B cell (primary cell): ENCODE measurements around the gene CALN1. TPM values are rescaled to one million over a fixed set of nuclear protein-coding genes. Genes with fewer than 3 reads are reported as not detected.

Experiments
- ATAC-seq: fragments of 200-7000 bp; cut with Tn5 transposase; one replicate; pipeline ENCODE4 v1.10.0; 2021; ENCODE audit warnings: low read depth, mild to moderate bottlenecking, moderate number of reproducible peaks, moderate library complexity
- CTCF ChIA-PET: fragments of 350-600 bp; sonication (Branson Sonifier 250); formaldehyde crosslinking; loops from one replicate; lab custom pipeline; 2021; ENCODE audit warnings: antibody characterized with exemption, inconsistent platforms; lab: Charles Lee
- POLR2A ChIA-PET: fragments of 350-600 bp; sonication (Branson Sonifier 250); formaldehyde crosslinking; loops from one replicate; lab custom pipeline; 2021; ENCODE audit warnings: antibody characterized with exemption; lab: Charles Lee
- DNase-seq: peaks from one replicate; pipeline ENCODE4 v3.0.0; 2013
- H2AFZ ChIP-seq: 2 replicates; pipeline ENCODE4 v1.6.1; 2012; ENCODE audit warnings: mild to moderate bottlenecking, low read depth, low read length; ENCODE audit not compliant: insufficient read depth, poor library complexity, severe bottlenecking
- H3K27ac ChIP-seq, 2 donors: 1 replicate in 1 of 2; 2 replicates in 1 of 2; pipeline ENCODE4 v1.5.1; 2012 to 2013; ENCODE audit warnings: low read length in 2 of 2, mild to moderate bottlenecking in 2 of 2, moderate library complexity in 1 of 2
- H3K27me3 ChIP-seq, 4 experiments: fragments of 200-600 bp in 1 of 4; sonication (generic) in 1 of 4; replicated peaks in 1 of 4; 1 replicate in 2 of 4; 2 replicates in 2 of 4; pipeline versions ENCODE4 v1.6.1 to v1.7.0; 2013 to 2016; ENCODE audit warnings: low read length in 3 of 4, mild to moderate bottlenecking in 2 of 4, mixed read lengths in 1 of 4, moderate library complexity in 1 of 4; ENCODE audit not compliant: insufficient read depth in 4 of 4, control insufficient read depth in 3 of 4; ENCODE audit errors: control extremely low read depth in 1 of 4
- H3K36me3 ChIP-seq, 2 experiments: replicated peaks in 1 of 2; 1 replicate in 1 of 2; 2 replicates in 1 of 2; pipeline versions ENCODE4 v1.6.1 to v1.7.1; 2013; ENCODE audit warnings: low read length in 1 of 2; ENCODE audit not compliant: insufficient read depth in 2 of 2, control insufficient read depth in 1 of 2; ENCODE audit errors: control extremely low read depth in 1 of 2, extremely low read depth in 1 of 2
- H3K4me1 ChIP-seq, 2 donors: fragments of 200-600 bp in 1 of 2; sonication (generic) in 1 of 2; 1 replicate in 1 of 2; 2 replicates in 1 of 2; pipeline versions ENCODE4 v1.5.1 to v1.6.1; 2013 to 2017; ENCODE audit warnings: low read length in 2 of 2; ENCODE audit not compliant: control insufficient read depth in 2 of 2, insufficient read depth in 2 of 2
- H3K4me2 ChIP-seq: replicated peaks from 2 replicates; pipeline ENCODE3; 2012; ENCODE audit warnings: mild to moderate bottlenecking, low read depth, low read length; ENCODE audit not compliant: poor library complexity, severe bottlenecking
- H3K4me3 ChIP-seq, 5 experiments: fragments of 200-600 bp in 1 of 5; sonication (generic) in 1 of 5; 1 replicate in 3 of 5; 2 replicates in 2 of 5; pipeline versions ENCODE4 v1.5.1 to v1.7.0; 2011 to 2016; ENCODE audit warnings: low read length in 4 of 5, mild to moderate bottlenecking in 4 of 5, low read depth in 2 of 5, control low read depth in 1 of 5, moderate library complexity in 1 of 5; ENCODE audit not compliant: insufficient read depth in 1 of 5; ENCODE audit errors: control extremely low read depth in 1 of 5, extremely low read depth in 1 of 5
- H3K79me2 ChIP-seq: fragments of 200-600 bp; sonication (generic); one replicate; pipeline ENCODE4 v1.6.0; 2016; ENCODE audit warnings: low read length; ENCODE audit not compliant: control insufficient read depth, insufficient read depth
- H3K9ac ChIP-seq: fragments of 200-600 bp; sonication (generic); 2 replicates; pipeline ENCODE4 v1.6.1; 2017; ENCODE audit warnings: mild to moderate bottlenecking, low read length, moderate library complexity
- H3K9me3 ChIP-seq, 3 donors: one replicate each; pipeline versions ENCODE4 v1.6.1 to v1.7.1; 2013; ENCODE audit warnings: low read length in 2 of 3; ENCODE audit not compliant: control insufficient read depth in 2 of 3, insufficient read depth in 1 of 3; ENCODE audit errors: control extremely low read depth in 1 of 3
- H4K20me1 ChIP-seq: 2 replicates; pipeline ENCODE4 v1.6.0; 2012; ENCODE audit warnings: mild to moderate bottlenecking, low read length; ENCODE audit not compliant: insufficient read depth, control insufficient read depth, poor library complexity, severe bottlenecking
- H3K27ac Mint-ChIP-seq: one replicate; pipeline ENCODE4 v1.8.0; 2021; ENCODE audit warnings: mixed read lengths
- H3K27me3 Mint-ChIP-seq: one replicate; pipeline ENCODE4 v1.8.0; 2021; ENCODE audit warnings: mixed read lengths
- H3K4me1 Mint-ChIP-seq: one replicate; pipeline ENCODE4 v1.8.0; 2021; ENCODE audit warnings: mixed read lengths
- H3K4me3 Mint-ChIP-seq: one replicate; pipeline ENCODE4 v1.8.0; 2021; ENCODE audit warnings: mixed read lengths
- H3K9me3 Mint-ChIP-seq: one replicate; pipeline ENCODE4 v1.8.0; 2022; ENCODE audit warnings: mixed read lengths; ENCODE audit not compliant: insufficient read depth
- EZH2 ChIP-seq: IDR thresholded peaks from 2 replicates; pipeline ENCODE4 v1.6.1; 2012; ENCODE audit warnings: borderline replicate concordance, low read depth, mild to moderate bottlenecking, moderate library complexity, low read length; ENCODE audit not compliant: insufficient read depth, poor library complexity, severe bottlenecking
- WGBS: methylation state at CpG from one replicate; pipeline ENCODE4 v1.1.5; 2013; ENCODE audit warnings: missing lambda C conversion rate; ENCODE audit not compliant: insufficient coverage; 5-methylcytosine and 5-hydroxymethylcytosine counted together
- intact Hi-C: fragments of 100-400 bp; cut with micrococcal nuclease; formaldehyde crosslinking; loops from one replicate; pipeline ENCODE4 v1.10.0; 2022
- polyA plus RNA-seq: library from polyadenylated mRNA; depleted of rRNA; stranded (reverse); fragments of >200 nt; gene quantifications from 2 replicates; pipeline ENCODE4 v1.2.3, GENCODE V29; 2012
- total RNA-seq, 2 donors: library from RNA; stranded (reverse); fragments of 120-200 nt in 1 of 2; gene quantifications; 1 replicate in 1 of 2; 2 replicates in 1 of 2; pipeline versions ENCODE4 v1.2.3 to v1.2.4, GENCODE V29; 2013 to 2022
- TF ChIP-seq, protein P1 (sequence below): fragments of 200-600 bp; IDR thresholded peaks from one replicate; pipeline ENCODE4 v1.8.0; 2022; ENCODE audit warnings: antibody characterized with exemption, mild to moderate bottlenecking

The CALN1 gene
- total and polyA plus RNA-seq, 2 donors (not counting 1 experiment from before 2014, with no cell fraction given): not detected

DNA sequence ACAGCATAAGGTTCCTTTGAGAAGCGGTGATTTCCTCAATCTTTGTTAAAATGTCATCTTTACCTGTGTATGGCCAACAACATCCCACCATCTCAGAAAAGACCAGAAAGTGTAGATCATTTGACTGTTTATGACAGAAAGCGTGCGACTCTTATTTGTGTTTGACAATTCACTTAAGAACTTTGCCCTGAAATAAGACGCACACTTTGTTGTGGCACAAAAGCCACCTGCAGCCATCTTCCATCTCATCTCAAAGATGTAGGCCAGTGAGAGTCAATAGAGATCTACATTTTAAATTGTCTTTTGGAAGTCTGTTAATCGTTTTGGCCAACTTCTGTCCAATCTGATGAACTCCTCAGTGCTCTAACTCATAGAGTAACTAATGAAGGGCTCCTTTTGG, 114.0 kb downstream of the CALN1 start:
- Mint-ChIP-seq H3K9me3 (no peaks in the 10 kb centered on the region), H3K4me1 (no peaks in the 10 kb centered on the region), H3K4me3 (no peak overlapping the region), H3K27ac (no peak overlapping the region), H3K27me3 (no peaks in the 10 kb centered on the region)
- TF ChIP-seq, protein P1, sequence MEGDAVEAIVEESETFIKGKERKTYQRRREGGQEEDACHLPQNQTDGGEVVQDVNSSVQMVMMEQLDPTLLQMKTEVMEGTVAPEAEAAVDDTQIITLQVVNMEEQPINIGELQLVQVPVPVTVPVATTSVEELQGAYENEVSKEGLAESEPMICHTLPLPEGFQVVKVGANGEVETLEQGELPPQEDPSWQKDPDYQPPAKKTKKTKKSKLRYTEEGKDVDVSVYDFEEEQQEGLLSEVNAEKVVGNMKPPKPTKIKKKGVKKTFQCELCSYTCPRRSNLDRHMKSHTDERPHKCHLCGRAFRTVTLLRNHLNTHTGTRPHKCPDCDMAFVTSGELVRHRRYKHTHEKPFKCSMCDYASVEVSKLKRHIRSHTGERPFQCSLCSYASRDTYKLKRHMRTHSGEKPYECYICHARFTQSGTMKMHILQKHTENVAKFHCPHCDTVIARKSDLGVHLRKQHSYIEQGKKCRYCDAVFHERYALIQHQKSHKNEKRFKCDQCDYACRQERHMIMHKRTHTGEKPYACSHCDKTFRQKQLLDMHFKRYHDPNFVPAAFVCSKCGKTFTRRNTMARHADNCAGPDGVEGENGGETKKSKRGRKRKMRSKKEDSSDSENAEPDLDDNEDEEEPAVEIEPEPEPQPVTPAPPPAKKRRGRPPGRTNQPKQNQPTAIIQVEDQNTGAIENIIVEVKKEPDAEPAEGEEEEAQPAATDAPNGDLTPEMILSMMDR: no peak
- no peak for TF ChIP-seq EZH2
- ATAC-seq (no peak), DNase-seq (no peak)
- Histone ChIP-seq H3K4me2 (no peak overlapping the region), H3K9me3 (peaks cover 0 to 3% (median 0%) of the 10 kb centered on the region in 3 donors), H3K36me3 (no peaks in the 10 kb centered on the region), H3K27ac (no peak overlapping the region), H2AFZ (no peak overlapping the region), H3K79me2 (no peaks in the 10 kb centered on the region), H3K4me3 (no peak overlapping the region), H3K9ac (no peak overlapping the region), H4K20me1 (no peaks in the 10 kb centered on the region), H3K4me1 (no peaks in the 10 kb centered on the region), H3K27me3 (no peaks in the 10 kb centered on the region)
- no CpG with 5 or more reads among the region's 5 CpGs for WGBS
- ChIA-PET POLR2A (no interaction called here), CTCF (no interaction called here)
- intact Hi-C loops: no loop called here

DNA sequence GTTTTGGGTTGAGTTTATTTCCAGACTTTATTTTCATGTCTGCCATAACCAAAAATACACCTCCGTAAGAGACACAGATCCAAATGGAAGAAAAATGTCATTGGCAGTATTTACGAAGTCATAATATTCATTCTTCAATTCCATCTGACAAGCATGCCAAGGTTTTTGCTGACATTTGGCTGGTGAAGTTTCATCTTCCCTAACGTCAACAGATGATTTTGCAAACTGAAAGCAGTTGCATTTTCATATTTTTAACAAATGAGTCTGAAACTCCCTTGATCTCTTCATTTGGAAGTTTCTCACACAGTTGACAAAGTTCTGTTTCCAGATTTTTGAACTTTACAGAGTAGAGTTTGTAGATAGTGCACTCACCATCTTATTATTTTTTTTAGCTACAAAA, 114.5 kb downstream of the CALN1 start:
- DNase-seq (no peak), ATAC-seq (no peak)
- no peak overlapping the region for H3K4me3 Mint-ChIP-seq
- no peak overlapping the region for H3K27ac ChIP-seq
- H3K36me3 ChIP-seq: no peaks in the 10 kb centered on the region
- ChIA-PET POLR2A (no interaction called here), CTCF (no interaction called here)
- peaks cover 0 to 3% (median 0%) of the 10 kb centered on the region in 3 donors for H3K9me3 ChIP-seq
- no peaks in the 10 kb centered on the region for H3K4me1 ChIP-seq
- TF ChIP-seq, protein P1: no peak
- no peak for TF ChIP-seq EZH2
- H4K20me1 ChIP-seq: no peaks in the 10 kb centered on the region
- H3K27me3 Mint-ChIP-seq: no peaks in the 10 kb centered on the region
- intact Hi-C loops: no loop called here
- H3K9ac ChIP-seq: no peak overlapping the region
- H3K9me3 Mint-ChIP-seq: no peaks in the 10 kb centered on the region
- no peak overlapping the region for H3K4me3 ChIP-seq
- H3K27me3 ChIP-seq: no peaks in the 10 kb centered on the region
- no peak overlapping the region for H3K4me2 ChIP-seq
- H3K4me1 Mint-ChIP-seq: no peaks in the 10 kb centered on the region
- H3K79me2 ChIP-seq: no peaks in the 10 kb centered on the region
- WGBS: no CpG with 5 or more reads among the region's 3 CpGs
- H3K27ac Mint-ChIP-seq: no peak overlapping the region
- H2AFZ ChIP-seq: no peak overlapping the region
